Measurements from ENCODE around the gene CACNA2D4.

Gene CACNA2D4

GRCh38 chr12:1919763-1920162 is 1.3 kb upstream of the CACNA2D4 start:
- TF ChIP-seq CTCF (IDR thresholded peaks at IDR 0.05; ENCODE audit: low read depth, low read length) (no peak), EZH2phosphoT487 (IDR thresholded peaks at IDR 0.05; ENCODE audit: low read depth) (no peak)
- H3K4me1 ChIP-seq (ENCODE audit: low read length): peaks cover 22% of the 10 kb centered on the region
- no peak overlapping the region for H3K4me3 ChIP-seq (ENCODE audit: low read length)
- 0 out of 2 replicates have a peak, but pooled peaks cover 8% of the 10 kb centered on the region for H3K27me3 ChIP-seq (ENCODE audit: low read depth, low read length)
- no peaks in the 10 kb centered on the region for H3K36me3 ChIP-seq (replicated peaks; ENCODE audit: low read depth, low read length)
- H3K79me2 ChIP-seq (ENCODE audit: low read length): no peaks in the 10 kb centered on the region
- no peaks in the 10 kb centered on the region for H4K20me1 ChIP-seq (ENCODE audit: insufficient read depth, low read length)
- no peak overlapping the region for H3K4me2 ChIP-seq (ENCODE audit: low read length)
- no peak overlapping the region for H2AFZ ChIP-seq (ENCODE audit: low read depth, low read length)
- H3K9ac ChIP-seq (ENCODE audit: low read length): no peak overlapping the region
- no peak overlapping the region for H3K27ac ChIP-seq (ENCODE audit: low read length)
- 0 out of 2 replicates have a peak, but pooled peaks cover 7% of the 10 kb centered on the region for H3K9me3 ChIP-seq (ENCODE audit: insufficient read depth, low read length)

- Histone ChIP-seq H4K20me1 (ENCODE audit: insufficient read depth, low read length) (no peaks in the 10 kb centered on the region), H2AFZ (ENCODE audit: low read depth, low read length) (no peak overlapping the region), H3K9ac (ENCODE audit: low read length) (no peak overlapping the region), H3K27me3 (ENCODE audit: low read depth, low read length) (0 out of 2 replicates have a peak, but pooled peaks cover 8% of the 10 kb centered on the region), H3K79me2 (ENCODE audit: low read length) (no peaks in the 10 kb centered on the region), H3K4me1 (ENCODE audit: low read length) (peaks cover 17% of the 10 kb centered on the region), H3K4me3 (ENCODE audit: low read length) (no peak overlapping the region), H3K27ac (ENCODE audit: low read length) (no peak overlapping the region), H3K36me3 (replicated peaks; ENCODE audit: low read depth, low read length) (no peaks in the 10 kb centered on the region), H3K9me3 (ENCODE audit: insufficient read depth, low read length) (0 out of 2 replicates have a peak, but pooled peaks cover 7% of the 10 kb centered on the region), H3K4me2 (ENCODE audit: low read length) (no peak overlapping the region)
- TF ChIP-seq EZH2phosphoT487 (IDR thresholded peaks at IDR 0.05; ENCODE audit: low read depth) (no peak), CTCF (IDR thresholded peaks at IDR 0.05; ENCODE audit: low read depth, low read length) (no peak)
Observed at GRCh38 chr12:1919284-1919683, 832 bp upstream of the CACNA2D4 start.

GRCh38 chr12:1918884-1919236 is 408 bp upstream of the CACNA2D4 start:
- peaks cover 14% of the 10 kb centered on the region for H3K4me1 ChIP-seq (ENCODE audit: low read length)
- no peak overlapping the region for H3K27ac ChIP-seq (ENCODE audit: low read length)
- H3K79me2 ChIP-seq (ENCODE audit: low read length): no peaks in the 10 kb centered on the region
- H3K9ac ChIP-seq (ENCODE audit: low read length): no peak overlapping the region
- no peaks in the 10 kb centered on the region for H3K36me3 ChIP-seq (replicated peaks; ENCODE audit: low read depth, low read length)
- H3K9me3 ChIP-seq (ENCODE audit: insufficient read depth, low read length): 0 out of 2 replicates have a peak, but pooled peaks cover 7% of the 10 kb centered on the region
- 0 out of 2 replicates have a peak, but pooled peaks cover 8% of the 10 kb centered on the region for H3K27me3 ChIP-seq (ENCODE audit: low read depth, low read length)
- H2AFZ ChIP-seq (ENCODE audit: low read depth, low read length): no peak overlapping the region
- TF ChIP-seq CTCF (IDR thresholded peaks at IDR 0.05; ENCODE audit: low read depth, low read length): no peak
- TF ChIP-seq EZH2phosphoT487 (IDR thresholded peaks at IDR 0.05; ENCODE audit: low read depth): no peak
- H3K4me2 ChIP-seq (ENCODE audit: low read length): no peak overlapping the region
- no peaks in the 10 kb centered on the region for H4K20me1 ChIP-seq (ENCODE audit: insufficient read depth, low read length)
- H3K4me3 ChIP-seq (ENCODE audit: low read length): no peak overlapping the region

- H3K79me2 ChIP-seq (ENCODE audit: low read length): no peaks in the 10 kb centered on the region
- peak overlapping the region; percentile 64; the same call in 1 of the 2 replicates for H2AFZ ChIP-seq (ENCODE audit: low read depth, low read length)
- H3K4me1 ChIP-seq (ENCODE audit: low read length): peaks cover 12% of the 10 kb centered on the region
- H4K20me1 ChIP-seq (ENCODE audit: insufficient read depth, low read length): no peaks in the 10 kb centered on the region
- no peak overlapping the region; the same call in 1 of the 2 replicates for H3K9ac ChIP-seq (ENCODE audit: low read length)
- peak overlapping the region; percentile 41 for H3K4me3 ChIP-seq (ENCODE audit: low read length)
- 0 out of 2 replicates have a peak, but pooled peaks cover 8% of the 10 kb centered on the region for H3K27me3 ChIP-seq (ENCODE audit: low read depth, low read length)
- H3K27ac ChIP-seq (ENCODE audit: low read length): no peak overlapping the region
- no peak for TF ChIP-seq CTCF (IDR thresholded peaks at IDR 0.05; ENCODE audit: low read depth, low read length)
- no peak for TF ChIP-seq EZH2phosphoT487 (IDR thresholded peaks at IDR 0.05; ENCODE audit: low read depth)
- H3K9me3 ChIP-seq (ENCODE audit: insufficient read depth, low read length): no peaks in the 10 kb centered on the region
- peak overlapping the region; percentile 46 for H3K4me2 ChIP-seq (ENCODE audit: low read length)
- H3K36me3 ChIP-seq (replicated peaks; ENCODE audit: low read depth, low read length): no peaks in the 10 kb centered on the region
Observed at GRCh38 chr12:1917172-1918070, 1.0 kb downstream of the CACNA2D4 start.
